Peyer's patch (tissue), 4 donors: Measurements from ENCODE around the gene SIGLEC15.

Source experiments
- CTCF ChIP-seq, 6 experiments: fragments of 450-650 bp in 4 of 6; fragments of 200-600 bp in 2 of 6; sonication (generic) in 1 of 6; IDR thresholded peaks; one replicate each; pipeline ENCODE4 v1.5.1; 2017 to 2019; ENCODE audit warnings: antibody characterized with exemption in 6 of 6, mild to moderate bottlenecking in 3 of 6, moderate library complexity in 1 of 6
- POLR2A ChIP-seq, 2 donors: fragments of 450-650 bp; IDR thresholded peaks; one replicate each; pipeline ENCODE4 v1.5.1; 2017; ENCODE audit warnings: antibody characterized with exemption in 2 of 2, mild to moderate bottlenecking in 2 of 2, moderate library complexity in 2 of 2

- TF ChIP-seq POLR2A (IDR thresholded peaks at IDR 0.05) (no peak), CTCF (IDR thresholded peaks at IDR 0.05) (no peak)
Observed at GRCh38 chr18:45891806-45892205, 66.3 kb downstream of the SIGLEC15 start.
